Germinal center (tissue), 1 donor: ENCODE measurements around the gene PCDH9.

Experiments used
- DNase-seq: peaks from one replicate; pipeline ENCODE4 v3.0.0; 2012; ENCODE audit warnings: mixed read lengths, low spot score

The PCDH9 gene

DNA sequence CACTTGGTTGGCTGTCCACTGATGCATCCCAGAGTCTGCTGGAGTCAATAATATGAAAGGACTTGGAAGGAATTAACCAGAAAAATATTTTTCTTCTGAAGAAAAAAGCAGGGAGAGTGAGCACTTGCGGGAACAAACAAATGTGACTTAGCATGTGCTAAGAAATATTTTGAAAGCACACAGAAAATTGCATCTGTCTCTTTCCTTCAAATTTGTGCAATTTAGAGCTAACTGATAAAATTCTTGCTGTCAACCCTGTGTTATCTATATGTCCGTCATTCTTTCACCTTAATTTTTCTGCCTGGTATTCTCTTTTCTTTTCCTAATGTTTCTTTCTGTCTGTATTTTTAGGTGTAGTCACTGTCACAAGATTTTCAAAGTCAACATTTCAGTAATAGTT, 852.6 kb downstream of the PCDH9 start:
- no peak for DNase-seq

DNA sequence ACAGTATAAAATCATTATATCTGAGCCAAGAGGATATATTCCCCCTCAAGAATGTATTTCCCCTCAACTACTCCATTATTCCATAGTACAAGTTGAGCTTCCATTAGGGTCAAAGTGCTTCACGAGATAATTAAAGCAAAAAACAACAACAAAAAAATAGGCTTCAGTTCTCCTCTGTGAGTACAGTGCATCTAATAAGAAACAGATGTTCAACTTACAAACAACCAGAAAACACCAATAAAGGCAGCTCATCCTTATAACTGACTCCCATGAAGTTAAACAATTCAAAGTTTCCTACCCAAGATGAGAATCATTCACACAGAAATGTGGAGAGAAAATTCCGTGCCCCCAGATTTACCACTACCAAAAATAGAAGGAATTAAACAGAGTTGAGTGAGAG, 854.4 kb downstream of the PCDH9 start:
- no peak for DNase-seq

DNA sequence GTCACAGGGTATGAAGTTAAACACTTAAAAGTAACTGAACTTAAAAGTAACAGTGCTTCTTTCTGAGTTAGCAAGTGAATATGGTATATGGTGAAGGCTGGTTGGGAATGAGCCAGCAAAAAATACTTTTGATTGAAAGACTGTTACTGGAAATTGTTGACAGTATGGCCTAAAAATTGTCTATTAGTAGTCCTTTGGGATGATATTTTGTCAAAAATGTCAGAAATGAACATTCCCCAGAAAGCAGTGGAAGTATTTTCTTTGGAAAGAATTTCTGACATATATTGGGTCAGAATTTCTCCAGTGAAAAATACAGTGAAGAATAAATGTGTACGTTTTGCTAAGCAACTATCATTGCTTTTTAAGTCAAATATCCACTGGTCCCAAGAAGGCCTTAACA, 860.5 kb downstream of the PCDH9 start:
- DNase-seq: no peak

DNA sequence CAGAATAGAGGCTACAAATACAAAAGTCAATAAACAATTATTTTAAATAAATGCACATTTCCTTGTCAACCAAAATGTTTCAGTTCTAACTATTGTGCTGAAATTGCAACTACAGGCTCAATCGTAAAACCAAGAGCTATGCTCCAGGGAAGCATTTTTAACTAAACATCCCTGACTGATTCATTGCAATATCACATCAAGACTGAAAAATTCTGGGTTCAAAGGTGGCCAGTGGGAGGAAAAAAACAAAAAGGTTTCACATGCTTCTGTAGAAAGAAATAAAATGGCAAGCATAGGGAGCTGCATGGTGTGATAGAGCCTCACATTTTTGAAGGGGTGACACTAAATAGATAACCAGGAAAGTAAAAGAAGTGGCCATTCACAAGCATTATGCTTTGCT, 862.8 kb downstream of the PCDH9 start:
- DNase-seq: no peak

DNA sequence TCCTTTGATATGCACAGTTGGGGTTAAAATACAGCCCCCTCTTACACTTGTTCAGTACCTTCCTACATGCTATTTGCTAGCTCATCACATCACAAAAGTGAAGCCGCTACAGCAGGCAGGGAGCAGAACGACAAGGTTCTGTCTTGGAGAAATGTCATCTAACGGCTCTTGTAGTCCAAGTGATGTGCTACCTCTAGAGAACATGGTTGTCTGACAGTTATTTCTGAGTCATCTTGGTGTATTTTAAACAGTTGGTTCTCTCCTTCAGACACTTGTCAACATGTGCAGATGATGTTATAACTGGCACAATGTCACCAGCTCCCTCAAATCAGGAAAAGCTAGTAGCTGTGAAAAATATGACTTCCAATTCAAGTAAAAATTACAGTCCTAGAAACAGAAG, 865.0 kb downstream of the PCDH9 start:
- DNase-seq: no peak

DNA sequence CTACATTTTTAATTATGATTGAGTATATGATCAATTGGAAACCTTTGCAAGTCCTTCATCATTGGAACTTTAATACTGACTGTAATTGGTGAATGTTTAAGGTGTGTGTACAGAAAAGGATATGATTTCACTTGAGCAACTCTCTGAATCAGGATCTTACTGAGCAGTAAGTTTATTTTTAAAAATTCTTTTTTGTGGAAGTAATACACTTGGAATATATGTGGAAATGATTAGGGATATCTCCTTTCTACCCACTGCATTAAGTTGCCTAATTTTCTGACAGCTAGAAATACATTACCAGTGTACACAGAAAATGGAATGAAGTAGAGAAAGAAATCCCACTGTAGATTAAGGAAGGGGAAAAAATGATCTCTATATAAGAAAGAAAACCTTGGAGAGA, 865.8 kb downstream of the PCDH9 start:
- DNase-seq: no peak

DNA sequence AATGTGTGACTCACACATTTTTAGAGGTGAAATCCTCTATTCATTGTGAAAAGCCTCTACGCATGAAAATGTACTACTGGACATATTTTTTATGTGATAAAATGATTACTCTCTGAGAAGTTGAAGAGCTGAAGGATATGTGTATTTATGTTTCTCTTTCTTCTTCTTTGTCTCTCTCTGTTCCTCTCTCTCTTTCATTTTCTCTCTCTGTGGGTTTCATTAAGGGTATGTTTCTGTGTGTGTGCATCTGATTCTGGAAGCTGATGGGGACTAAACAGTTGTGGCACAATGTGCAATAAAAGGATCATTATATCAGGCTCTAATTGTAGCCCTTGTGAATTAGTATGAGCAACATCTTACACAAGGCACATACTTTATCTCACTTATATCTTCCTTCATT, 867.7 kb downstream of the PCDH9 start:
- no peak for DNase-seq

DNA sequence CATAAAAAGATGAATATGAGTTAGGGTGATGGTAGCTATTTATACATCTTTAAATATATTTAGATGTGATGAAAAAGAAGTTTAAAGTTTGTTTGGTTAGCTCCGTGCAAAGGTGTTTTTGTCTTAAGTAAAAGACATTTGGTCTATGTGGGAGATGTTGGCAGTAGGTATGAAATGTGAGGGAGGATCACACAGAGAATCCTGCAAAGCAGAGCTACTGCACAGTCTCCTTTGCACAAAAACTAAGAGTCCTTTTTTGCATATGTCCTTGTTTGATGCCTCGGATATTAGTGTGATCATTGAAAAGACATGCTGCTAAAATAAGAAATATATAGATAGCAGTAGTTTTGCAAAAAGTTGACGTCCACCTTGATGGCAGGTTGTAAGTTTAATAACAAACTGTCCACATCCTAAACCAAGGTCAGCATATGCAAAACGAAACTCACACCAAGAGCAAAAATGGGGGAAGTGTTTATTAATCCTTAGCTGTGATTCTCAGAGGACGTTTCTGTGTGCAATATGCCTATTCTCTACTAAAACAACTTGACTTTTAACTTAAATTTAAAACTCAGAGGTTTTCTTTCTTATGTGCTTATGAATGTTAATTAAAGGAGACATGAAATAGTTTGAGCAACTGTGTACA, 870.1 kb downstream of the PCDH9 start:
- DNase-seq: no peak

DNA sequence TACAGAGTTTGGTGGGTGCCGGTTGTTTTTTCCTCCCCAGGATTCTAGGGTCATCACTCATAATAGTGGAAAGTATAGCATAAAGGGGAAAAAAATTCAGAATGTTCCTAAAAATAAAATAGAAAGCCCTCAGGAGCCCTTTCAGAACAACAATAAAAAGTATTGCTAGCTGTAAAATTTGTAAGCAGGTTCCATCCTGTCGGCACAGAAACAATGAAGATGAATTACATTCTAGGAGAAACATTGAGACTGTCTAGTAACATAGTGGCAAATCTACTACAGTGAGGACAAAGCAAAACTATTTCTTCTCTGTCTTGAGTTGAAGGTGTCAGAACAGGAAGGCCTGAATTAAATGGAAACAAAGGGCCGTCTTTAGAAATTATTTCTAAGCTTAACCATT, 870.7 kb downstream of the PCDH9 start:
- no peak for DNase-seq

DNA sequence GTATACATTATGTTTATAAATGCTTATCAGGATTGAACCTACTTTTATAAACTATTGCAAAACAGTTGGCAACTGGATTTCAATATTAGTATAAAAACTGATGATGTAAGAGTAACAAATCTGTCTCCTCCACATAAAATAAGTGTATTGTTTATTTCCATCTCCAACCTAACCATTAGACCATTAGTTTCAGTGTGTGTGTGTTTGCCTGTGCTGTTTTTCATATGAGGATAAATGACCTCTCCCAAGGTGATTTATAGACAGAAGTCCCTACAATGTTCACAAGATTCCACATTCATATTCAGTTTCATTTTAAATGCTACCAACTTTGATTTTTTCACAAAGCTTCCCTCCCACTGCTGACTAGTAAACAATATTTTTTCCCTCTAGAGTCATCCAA, 871.6 kb downstream of the PCDH9 start:
- no peak for DNase-seq

DNA sequence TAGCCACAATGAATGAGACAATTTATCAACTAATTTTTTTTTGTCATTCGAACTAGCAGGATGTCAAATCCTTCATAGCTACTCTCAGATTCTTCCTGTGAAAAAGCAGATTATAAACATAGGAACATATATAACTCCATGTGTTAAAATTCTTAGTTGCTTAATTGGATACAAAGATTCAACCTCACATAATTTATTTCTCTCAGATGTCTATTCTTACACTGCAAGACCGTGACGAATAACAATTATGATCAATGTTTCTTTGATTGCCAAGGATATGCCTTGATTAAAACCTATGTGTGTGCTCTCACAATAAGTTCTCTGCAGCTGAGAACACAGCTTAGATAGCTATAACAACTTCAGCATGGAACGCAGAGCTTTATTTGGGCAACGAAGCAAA, 872.7 kb downstream of the PCDH9 start:
- DNase-seq: no peak

DNA sequence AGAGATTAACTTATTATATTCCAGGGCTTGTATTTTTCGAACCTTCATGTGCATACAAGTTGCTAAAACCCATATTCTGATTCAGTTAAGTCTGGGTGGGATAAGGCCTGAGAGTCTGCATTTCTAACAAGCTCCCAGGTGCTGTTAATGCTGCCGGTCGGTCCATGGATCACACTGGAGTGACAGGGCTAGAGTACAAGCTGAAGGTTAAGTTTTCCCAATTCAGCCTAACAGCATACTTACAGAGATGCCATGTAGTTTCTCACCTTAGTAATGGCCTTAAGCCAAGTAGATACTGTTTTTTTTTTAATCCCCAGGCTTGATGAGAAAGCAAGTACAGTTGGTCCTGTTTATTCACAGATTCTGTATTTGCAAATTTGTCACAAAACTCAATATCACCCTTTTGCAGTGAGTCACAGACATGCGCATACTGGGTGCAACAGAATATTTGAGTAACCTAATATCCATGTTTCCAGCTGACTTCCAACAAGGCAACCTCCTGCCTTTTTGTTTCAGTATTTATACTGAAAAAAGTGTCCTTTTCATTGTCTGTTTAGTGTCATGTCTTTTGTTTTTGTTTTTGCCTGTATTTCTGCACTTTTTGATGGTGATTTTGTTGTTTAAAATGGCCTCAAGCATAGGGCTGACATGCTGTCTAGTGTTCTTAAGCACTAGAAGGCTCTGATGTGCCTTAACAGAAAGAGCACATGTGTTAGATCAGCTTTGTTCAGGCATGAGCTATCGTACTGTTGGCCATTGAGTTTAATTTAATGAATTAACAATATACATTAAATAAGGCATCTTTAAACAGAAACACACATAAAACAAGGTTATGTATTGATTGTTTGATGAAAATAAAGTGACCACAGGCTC, 875.0 kb downstream of the PCDH9 start:
- no peak for DNase-seq

DNA sequence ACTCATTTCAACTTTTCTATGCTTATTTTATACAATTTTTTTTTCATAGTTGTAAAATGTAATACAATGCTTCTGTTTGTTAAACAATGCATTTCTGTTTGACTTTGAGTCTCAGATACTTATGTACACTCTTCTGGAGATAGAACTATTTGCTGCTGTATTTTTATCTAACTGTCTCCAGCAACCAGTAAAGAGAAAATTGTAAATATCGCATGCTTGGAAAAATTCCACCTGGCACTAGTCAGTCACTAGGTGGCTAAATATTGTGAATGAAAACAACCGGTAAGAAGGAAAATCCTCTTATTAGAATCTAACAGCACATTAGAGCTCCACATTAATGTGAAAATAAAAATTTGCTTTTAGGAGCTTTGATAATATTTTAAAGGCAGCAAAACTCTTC, 876.5 kb downstream of the PCDH9 start:
- no peak for DNase-seq

DNA sequence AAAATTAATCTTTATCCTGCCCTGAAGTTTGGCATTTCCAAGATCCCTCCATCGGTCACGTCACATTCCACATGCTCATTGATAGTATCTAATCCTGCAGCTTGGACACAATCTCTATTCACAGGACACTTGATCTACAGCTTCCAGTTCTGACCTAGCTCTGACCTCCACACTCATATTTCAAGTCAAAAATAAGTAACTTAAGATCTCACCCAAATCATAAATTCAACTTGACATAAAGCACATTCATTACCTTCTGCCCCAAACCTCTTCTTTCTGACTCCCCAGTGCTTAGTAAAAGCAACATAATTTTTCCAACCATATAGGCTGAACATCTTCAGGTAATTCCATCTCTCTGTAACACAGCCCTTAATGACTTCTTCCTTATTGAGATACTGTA, 880.2 kb downstream of the PCDH9 start:
- no peak for DNase-seq

DNA sequence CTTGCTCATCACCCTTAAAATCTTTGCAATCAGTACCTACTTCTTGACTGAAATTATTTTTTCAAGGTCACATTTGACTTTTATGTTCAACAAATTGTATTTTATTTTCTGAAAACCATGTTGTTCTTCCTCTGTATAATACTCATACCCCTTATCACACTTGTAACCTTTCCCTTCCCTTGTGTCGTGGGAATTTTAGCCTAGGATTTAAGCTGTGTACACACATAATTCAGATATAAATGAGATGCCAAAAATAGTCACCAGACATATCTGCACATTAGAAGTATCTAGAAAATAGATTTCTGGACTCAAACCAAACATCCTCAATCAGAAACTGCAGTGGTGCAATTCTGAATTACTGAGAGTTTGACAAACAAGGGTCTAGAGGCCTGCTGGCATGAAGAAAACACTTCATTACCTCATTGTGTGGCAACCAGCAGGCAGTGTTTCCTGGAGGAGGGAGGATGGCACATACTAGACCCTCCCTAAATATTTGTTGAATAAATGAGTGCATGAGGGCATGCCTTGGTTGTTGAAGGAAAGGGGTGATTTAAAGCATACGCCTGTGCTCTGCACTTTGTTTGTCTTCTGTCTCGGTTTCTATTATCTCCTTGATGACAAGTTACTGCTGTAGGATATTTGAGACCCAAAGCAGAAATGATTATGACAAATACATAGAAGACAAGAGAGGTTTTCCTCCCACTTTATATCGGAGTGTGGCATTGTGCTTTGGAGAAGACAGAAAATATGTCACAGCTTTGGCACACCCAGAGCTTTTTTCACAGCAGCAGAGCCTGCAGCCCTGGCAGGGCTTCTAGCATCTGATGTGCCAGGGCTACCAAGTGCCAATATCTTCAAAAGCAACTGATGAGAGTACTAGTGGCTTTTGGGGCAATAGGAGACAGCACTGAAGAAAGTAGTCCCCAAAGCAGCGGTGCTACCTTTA, 881.1 kb downstream of the PCDH9 start:
- DNase-seq: no peak

DNA sequence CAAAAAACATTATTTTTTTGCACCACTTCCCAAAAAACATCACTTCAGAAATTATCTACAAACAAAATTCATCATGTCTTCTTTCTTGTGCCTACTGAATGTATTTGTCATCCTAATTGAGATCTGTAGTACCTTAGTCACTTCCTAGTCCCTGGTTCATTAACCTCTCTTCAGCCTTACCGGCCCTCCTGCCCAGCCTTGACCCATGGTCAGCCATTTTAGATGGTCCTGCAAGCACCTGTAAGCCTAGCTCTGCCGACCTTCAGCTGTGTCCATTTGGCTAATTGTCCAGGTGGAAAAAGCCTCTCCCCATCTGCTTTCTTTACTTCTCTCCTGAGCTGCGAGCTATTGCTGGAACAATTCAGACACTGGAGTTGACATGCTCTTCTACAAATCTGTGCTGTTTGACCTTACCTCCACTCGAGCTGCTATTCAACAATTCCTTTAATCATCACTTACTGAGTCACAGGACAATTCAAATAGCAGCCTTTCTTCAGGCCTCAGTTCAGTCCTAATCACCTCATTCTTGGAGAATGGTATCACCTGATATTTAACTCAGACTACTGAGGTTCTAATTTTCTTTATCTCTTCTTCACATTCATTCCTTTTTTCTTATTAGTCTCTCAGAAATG, 882.5 kb downstream of the PCDH9 start:
- no peak for DNase-seq

DNA sequence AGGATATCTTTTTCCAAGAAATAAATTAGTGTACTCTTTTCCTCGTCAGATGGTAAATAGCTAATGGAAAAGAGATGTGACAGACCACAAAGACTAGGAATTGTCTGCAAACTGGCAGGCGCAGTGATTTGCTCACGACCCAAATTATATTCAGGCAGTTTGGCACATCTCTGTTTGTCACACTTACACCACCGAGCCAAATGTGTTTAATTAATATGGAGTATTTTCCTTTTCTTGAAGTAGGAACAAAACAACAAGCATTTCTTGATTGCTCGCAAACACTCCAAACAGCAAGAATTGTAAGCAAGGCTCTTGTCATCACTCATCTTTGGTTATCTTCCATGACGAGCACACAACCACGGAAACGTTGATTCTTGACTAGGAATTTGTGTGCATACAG, 884.2 kb downstream of the PCDH9 start:
- no peak for DNase-seq

DNA sequence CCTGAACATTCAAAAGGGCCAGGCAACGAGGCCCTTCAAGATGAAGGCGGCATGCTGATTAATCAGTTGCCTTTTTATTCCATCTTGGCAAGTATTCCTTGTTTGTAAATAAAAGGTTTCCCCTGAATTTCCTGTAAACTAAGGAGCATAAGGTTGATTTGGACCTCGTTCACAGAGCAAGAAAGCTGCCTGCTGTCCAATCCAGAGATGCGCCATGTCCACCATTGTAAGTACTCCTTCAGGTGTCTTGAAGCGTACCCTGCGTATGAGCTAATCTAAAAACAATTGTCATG, 884.7 kb downstream of the PCDH9 start:
- no peak for DNase-seq

DNA sequence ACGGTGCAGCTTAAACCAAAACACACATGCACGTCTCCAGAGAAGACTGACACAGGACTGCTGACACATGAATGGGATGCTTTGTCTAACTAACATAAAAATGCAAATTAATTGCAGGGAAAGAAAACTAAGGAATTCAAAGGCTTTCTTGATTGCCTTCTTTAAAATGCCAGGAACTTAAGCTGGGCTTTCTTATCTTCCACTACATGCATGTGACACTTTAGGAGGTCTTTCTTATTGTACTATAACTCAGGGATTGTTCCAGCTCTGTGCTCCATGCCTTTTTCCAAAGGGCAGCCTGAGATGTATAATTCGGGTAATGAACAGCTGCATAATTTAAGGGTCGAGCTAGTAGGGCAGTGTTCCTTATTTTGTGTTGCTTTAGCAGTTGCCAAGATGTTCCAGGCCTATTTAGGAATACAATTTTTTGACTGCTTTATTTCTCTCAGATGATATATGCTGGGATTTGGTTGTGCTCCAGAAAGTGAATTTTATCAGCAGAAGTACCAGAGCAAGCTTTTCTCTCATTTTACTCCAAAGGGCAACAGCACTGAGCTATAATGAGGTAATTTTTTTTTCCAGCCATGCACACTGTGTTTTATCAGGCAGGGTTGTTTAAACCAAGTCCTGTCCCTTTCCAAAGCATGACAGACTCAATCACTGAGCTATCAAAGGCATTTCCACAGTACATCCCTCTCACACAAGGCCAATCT, 885.2 kb downstream of the PCDH9 start:
- no peak for DNase-seq

DNA sequence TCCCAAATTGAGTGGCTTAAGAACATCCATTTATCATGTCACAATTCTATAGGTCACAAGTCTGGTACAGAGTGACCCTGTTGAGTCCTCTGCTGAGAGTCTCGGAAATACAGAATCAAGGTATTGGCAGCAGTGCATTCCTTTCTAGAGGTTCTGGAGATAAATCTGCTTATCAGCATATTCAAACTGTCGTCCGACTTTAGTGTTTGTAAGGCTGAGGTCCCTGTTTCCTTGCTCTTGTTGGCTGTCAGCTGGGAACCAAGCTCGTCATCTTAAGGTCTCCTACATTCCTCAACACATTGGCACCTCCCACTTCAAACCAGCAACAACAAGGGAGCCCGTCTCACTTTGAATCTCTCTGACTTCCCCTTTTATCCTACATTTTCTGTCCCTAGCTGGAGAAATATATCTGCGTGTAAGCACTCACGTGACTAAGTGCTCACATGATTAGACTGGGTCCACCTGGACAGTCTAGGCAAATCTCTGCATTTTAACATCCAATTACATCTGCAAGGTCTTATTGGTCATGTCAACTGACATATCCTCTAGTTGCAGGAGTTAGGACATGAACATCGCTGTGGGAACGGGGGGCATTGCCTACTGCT, 886.8 kb downstream of the PCDH9 start:
- no peak for DNase-seq

DNA sequence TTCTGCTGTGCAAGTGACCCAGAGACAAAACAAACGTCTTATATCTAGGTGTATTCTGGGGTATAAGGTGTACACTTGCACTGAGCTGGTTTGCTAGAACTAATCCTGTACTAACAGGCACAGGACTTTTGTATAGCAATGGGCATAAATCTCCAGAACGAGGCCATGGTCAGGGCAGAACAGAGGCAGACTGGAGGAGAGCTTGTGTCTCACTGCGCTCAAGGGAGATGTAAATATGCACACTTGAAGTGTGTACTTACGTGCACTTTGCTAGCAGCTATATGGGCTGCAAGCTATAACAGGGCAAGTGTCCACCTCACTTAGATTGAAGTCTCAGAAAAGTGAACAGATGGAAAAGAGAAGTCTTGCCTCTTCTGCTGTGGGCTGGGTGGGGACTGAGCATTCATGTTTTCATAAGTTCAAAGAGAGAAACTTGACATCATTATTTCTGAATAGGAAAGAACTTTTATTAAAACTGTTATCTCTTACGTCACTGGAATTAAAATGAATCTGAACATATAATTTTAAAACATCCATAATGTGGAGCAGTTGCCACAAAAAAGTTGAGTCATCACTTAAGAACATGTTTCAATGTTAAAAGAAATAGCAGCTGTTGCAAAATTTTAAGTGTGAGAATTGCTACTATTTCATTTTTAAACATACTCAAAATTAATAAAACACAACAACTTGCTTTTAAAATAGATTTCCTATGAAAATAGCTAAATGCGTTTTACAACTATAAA, 888.3 kb downstream of the PCDH9 start:
- no peak for DNase-seq
